Testis (tissue), 2 donors: ENCODE results near the gene MMAB.

Experiments
- CTCF ChIP-seq, 3 experiments: fragments of 450-650 bp in 2 of 3; fragments of 200-600 bp in 1 of 3; sonication (generic) in 1 of 3; IDR thresholded peaks; one replicate each; pipeline ENCODE4 v1.5.1; 2016 to 2019; ENCODE audit warnings: antibody characterized with exemption in 3 of 3, mild to moderate bottlenecking in 2 of 3, moderate library complexity in 1 of 3
- POLR2A ChIP-seq: fragments of 450-650 bp; IDR thresholded peaks from one replicate; pipeline ENCODE4 v1.6.1; 2017; ENCODE audit warnings: antibody characterized with exemption, mild to moderate bottlenecking, moderate library complexity

GRCh38 chr12:109547286-109547685 lies 26.0 kb downstream of the MMAB start:
- no peak for TF ChIP-seq CTCF (IDR thresholded peaks at IDR 0.05)
- TF ChIP-seq POLR2A = no peak
